Dermis blood vessel endothelial cell (primary cell): Measurements from ENCODE around the gene REXO5. TPM values are rescaled to one million over a fixed set of nuclear protein-coding genes. Genes with fewer than 3 reads are reported as not detected.
A peak's percentile ranks its signal among the peaks of the same experiment; 100 is the strongest.

ENCODE experiments used
- DNase-seq: peaks from one replicate; pipeline ENCODE4 v3.0.0; 2010
- total RNA-seq: library from RNA; depleted of rRNA; stranded (reverse); fragments of >200 nt; gene quantifications from 2 replicates; pipeline ENCODE4 v1.2.3, GENCODE V29; 2014

REXO5 gene
- total RNA-seq, 1 donor from 2014 or later: 6.5 TPM

DNA sequence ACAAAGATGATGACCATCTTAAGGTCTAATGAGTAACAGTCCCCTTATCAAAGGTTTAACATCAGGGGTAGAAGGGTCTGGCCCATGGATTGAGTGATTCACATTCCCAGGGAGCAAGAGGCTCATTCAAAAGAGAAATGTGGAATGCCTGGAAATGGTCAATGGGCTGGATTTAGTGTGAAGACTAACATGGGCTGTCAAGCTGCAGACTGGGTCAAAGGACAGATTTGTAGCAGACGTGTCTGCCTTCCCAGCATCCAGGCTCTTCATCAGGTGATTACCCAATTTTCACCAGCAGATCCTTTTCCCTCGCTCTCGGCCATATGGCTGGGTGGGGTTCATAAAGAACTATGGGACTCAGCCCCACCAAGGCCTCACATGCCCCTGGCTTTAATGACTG is 67.0 kb downstream of the REXO5 start:
- no peak for DNase-seq

DNA sequence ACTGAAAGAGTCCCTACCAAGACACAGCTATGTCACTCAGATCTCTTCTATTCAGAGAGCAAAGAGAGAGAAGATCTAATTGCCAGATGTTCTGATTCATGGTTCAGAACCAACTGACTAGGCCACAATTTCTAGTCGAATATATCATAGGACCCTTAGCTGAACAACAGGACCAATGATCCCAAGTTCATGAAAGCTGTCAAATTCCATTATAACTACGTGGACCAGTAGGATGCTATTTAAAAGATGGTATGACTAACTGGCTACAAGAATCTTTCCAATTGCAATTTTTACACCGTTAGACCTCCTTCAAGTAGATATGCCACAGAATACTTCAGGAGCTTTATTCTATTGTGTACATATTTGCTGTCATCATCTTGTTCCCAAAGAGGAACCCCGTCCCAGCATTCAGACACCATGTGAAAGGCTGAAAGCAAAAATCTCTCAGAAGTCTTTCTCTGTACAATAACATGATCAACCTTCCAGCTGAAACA is 67.8 kb downstream of the REXO5 start:
- no peak for DNase-seq

DNA sequence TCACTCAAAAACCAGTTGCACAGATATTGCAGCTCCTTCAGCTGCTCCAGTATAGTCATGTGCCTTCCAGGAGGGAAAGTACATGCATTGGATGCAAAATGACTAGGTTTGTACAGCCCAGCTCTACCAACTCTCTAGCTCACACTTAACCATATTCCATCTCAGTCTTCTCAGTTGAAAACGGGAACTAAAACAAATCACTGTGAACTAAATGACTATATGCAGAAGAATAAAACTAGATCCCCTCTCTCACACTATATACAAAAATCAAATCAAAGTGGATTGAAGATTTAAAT is 69.0 kb downstream of the REXO5 start:
- no peak for DNase-seq

DNA sequence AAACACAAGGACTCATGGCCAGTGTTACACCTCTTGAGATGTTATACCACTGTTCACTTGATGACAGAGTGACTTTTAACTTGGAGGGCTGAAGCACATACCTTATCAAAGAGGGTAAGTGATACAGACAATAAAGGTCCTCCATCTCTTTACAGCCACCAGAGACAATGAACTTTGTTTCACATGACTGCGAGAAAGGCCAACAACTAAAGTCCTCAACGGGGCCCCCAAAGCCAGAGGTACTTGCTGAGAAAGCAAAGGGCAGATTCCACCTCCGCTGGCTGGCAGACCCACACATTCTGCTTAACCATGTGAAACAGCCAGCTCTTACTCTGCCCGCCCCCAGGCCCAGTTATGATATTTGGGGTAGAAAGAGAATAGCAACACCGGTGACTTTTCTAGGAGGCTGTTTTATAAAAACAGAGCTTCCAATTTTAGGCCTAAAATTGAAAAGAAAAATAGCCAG is 72.4 kb downstream of the REXO5 start:
- no peak for DNase-seq

DNA sequence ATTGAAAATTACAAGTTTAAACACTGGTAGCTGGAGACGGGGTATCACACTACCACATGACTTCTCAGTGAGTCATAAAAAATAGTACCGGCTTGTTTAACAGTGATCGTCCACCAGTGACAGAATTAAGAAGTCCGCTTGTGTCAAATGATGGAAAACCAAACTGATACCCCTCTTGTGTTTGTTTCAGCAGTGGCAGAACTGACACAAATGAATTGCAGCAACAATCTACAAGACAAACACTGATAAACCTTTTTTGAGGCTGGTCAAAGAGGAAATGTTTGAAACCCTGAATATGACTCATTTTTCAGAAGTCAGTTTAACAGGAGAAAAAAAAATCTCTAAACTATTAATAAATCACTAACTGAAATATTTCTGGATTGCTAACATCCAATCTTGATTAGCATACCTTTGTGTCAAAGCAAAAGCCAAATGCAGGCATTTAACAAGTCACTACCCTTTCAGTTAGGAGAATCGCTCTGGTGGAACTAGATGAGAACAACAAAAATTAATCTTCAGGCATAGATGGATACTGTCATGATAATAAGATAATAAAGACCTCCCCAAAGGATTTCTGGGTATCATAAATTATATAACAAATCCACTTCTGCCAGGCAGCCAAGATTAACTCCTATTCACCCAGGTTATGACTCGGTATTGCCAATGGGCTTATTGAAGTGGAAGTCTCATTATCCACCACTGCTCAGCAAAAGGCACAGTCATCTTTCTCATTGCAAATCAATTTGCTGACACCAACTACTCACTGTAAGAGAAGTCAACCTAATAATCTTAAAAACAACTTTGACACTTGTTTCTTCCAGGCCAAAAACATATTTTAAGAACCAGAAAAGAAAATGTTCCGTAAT is 73.1 kb downstream of the REXO5 start:
- DNase-seq: peak; percentile 59

DNA sequence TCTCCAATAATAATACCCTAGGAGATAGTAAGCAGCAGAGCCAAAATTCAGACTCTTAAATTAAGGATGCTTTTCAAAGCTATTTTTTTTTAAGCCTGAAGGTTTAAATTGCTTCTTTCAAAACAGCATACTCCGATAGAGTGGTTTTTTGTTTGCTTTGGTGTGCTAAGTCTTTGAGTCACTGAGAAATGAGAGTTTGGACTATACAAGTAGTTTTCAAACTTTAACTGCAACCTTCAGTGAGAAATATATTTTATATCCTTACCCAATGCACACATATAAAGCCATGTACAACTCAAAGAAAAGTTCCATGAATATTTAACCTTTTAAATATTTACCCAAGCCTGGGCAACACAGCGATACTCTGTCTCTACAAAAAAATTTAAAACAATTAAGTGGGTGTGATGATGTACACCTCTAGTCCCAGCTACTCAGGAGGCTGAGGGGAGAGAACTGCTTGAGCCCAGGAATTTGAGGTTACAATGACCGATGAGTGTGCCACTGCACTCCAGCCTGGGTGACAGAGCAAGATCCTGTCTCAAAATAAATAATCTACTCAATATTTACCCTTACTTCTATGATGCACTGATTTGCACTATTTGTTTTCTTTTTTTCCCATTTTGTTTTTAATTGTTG is 74.7 kb downstream of the REXO5 start:
- DNase-seq: no peak

DNA sequence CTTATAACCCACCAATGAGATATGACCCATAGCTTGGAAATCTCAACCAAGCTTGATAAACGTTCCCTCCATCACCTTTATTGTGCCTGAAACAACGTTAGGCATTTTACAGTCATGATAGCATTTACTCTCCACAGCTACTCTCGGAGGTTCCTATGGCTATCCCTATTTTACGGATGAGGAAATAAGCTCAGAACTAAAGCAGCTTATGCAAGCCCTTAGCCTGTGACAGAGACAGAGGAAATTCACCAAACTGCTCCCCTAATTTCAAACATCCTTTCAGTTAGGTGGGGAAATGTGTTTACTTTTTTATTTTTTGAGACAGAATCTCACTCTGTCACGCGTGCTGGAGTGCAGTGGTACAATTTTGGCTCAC is 75.2 kb downstream of the REXO5 start:
- DNase-seq: no peak

DNA sequence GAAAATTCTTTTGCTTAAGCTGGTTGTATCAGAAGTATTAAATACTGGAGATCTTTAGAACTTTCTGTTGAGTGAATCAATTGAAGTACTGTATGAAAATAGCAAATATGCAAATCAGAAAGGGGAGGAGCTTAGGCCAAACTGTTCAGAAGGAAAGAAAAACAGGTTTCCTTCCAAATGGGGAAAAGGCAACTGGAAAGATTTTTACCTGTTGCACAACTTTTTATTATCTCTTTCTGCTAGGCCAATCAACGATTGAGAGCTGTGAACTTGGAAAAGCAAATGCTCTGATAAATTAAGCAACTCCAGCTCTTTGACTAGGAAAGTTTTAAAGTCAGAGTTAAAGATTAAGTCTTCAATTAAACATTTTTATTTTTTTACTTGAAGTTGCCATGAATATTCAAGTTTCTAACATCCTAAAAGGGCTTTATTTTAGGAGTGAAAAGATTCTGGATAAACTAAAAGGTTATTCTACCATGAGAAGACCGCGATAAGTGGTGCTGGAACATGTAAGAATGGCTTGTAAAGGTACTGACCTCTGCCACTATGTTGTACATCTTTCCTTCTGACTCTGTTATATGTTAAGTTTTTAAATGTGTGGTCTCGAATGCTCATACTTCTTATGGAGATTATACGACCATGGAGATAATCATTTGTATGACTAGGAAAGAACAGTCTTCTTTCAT is 77.4 kb downstream of the REXO5 start:
- DNase-seq: no peak

DNA sequence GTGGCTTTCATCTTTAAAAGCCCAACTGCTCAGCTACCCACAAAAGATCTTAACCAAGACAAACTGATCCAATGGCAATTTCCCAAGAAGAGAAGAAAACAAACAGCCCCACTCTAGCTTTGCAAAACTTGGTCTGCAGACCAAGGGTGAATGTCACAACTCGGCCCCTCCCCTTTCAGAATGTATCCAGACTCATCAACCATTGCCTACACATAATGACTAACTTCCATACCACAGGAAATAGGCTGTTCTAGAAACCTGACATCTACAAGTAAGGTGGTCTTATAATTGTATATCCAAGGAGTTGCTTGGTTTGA is 77.9 kb downstream of the REXO5 start:
- DNase-seq: no peak

DNA sequence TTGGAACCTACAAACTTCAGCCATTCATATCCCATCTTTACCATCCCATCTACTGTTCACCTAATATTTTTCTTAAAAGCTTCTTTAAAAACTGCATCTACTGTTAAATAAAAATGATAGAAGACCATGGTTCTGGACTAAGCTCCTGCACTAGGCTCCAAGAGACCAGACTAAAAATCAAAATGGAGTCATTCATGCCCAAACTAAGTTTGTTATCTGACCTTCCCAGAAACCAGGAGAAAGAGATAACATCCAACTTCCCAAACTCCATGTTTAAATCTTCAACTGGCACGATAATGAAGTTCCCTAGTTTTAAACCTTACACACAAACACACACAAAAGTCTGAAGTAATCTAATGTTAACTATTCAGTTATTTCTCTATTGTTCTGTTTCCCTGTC is 80.0 kb downstream of the REXO5 start:
- DNase-seq: no peak

DNA sequence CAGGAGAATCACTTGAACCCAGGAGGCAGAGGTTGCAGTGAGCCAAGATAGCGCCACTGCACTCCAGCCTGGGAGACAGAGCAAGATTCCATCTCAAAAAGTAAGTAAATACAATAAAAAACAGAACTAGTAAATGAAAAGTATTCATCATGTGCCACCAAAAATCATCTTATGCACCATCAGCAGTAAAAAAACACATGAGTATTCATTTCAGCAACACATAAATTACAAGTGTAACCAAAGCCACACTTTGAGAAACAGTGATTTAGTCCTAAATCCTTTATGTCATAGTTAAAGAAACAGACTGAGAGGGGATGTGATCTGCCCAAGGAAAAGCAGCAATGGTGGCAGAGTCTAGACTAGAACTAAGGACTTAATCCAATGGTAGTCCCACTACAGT is 80.9 kb downstream of the REXO5 start:
- DNase-seq: no peak

DNA sequence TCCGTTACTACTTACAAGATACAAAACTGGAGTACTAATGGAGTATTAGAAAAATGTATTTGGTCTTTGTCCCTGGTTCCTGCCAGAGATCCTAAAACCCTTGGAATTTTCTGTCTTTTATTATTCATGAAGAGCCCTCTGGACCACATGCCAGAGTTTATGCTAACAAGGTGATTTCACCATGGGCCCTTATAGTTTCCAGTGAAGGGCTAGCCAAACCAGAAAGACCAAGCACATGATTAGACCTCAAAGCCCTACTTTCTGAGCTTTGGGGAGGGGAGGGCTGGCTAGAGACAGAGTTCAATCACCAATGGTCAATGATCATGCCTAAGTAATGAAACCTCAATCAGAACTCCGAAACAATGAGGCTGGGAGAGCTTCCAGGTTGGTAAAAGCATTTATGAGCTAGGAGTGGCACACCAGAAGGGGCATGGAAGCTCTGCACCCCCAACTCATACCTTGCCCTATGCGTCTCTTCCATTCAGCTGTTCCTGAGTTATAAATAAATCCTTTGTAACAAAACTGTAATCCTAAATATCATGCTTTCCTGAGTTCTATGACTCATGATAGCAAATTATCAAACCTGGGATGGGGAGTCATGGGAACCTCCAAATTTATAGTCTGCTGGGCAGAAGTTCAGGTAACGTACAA is 83.4 kb downstream of the REXO5 start:
- DNase-seq: no peak

DNA sequence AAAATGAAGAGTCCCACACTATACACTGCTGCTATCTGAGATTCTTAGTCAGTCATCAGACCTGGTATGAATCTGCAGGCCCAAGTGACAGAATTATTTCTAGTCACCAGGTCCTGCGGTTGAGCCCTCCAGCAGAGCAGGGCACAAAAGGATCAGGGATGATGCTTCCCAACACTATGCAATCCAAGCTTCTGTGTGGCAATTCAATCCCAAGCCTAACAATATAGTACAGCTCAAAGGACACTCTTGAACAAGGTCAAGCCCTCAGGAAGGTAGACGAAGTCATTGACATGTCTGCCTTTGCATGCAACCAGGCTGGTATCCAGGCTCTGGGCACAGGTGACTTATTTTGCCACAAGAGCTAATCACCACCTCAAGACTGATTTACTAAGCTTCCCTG is 88.1 kb downstream of the REXO5 start:
- no peak for DNase-seq

DNA sequence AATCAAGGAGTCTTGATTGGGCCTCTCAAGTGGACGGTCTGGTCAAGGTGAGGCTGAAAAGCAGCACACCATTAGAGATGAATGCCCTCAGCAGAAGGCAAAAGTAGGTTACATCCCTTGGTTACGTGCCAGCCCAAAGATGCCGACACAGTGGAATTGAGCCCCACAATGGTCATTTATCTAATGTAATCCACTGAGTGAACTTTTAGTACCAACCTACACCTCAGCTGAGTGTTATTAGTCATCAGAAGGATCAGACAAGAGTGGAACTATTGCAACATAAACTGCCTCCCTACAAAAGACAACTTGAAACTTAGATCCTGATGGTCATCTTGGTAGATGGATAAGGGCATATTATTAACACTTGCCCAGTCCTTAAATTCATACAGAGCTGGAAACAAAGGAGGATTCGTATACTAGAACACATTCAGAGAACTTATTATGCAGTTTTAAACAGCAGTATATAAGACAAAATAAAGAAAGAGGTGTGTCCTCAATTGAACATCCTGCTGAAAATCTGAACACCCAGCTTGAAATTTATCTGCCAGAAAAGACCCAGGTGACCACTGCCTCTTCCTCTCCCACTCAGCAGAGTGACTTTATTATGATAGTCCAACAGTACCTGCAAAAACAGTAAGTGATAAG is 91.0 kb downstream of the REXO5 start:
- DNase-seq: no peak

DNA sequence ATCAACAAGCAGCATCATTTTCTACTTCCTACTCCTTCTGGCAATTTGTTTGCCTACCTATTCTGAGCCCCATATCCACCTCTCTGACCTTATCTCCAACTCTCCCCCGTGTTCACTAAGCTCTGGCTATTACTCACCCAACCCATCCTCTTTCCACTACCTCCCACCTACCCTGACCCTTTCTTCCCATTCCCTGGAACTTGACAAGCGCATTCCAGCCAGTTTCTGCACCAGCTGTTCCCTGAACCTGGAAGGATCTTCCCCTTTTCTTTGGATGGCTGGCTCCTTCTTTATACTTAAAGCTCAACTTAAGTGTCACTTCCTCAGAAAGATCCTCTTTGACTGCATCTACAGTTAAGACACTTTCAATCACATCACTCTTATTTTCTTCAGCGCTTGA is 91.6 kb downstream of the REXO5 start:
- no peak for DNase-seq

DNA sequence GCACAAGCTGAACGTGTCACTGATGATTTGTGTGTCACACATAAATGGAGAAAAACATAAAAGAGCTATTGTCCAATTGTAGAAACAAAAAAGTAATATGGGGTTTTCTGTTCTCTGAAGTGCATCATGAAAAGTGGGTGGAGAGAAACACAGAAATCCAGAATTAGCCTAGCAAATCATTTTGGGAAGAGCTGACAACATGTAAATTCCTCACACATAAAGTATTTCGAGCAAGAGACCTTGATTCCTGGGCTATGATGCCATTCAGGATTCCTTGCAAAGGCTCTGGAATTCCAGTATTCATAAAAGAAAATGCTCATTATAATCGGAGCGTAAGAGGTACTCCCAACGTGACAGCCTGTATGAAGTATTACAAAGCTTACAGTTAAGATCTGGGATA is 92.7 kb downstream of the REXO5 start:
- DNase-seq: peak; percentile 44

Other genes with a start within 250 kb of the REXO5 start
- 0.19 and 0.34 TPM in 2 replicates for gene ACSM2B, start 230.2 kb upstream of the REXO5 start, total RNA-seq
- not detected in 2 replicates for gene ACSM1, start 108.8 kb upstream of the REXO5 start, total RNA-seq
- 91.6 and 93.1 TPM in 2 replicates for gene THUMPD1, start 64.7 kb upstream of the REXO5 start, total RNA-seq
- under 0.01 and 0.23 TPM in 2 replicates for gene ACSM3, start 42.5 kb upstream of the REXO5 start, total RNA-seq
- gene ERI2, start 55 bp upstream of the REXO5 start, total RNA-seq: 14.3 and 18.4 TPM in 2 replicates
- 33.8 and 80.8 TPM in 2 replicates for gene DCUN1D3, start 93.8 kb downstream of the REXO5 start, total RNA-seq
- 75.2 and 87.4 TPM in 2 replicates for gene LYRM1, start 94.2 kb downstream of the REXO5 start, total RNA-seq